ENCODE measurements around the gene TMEM132C. TPM values are rescaled to one million over a fixed set of nuclear protein-coding genes. Genes with fewer than 3 reads are reported as not detected.

The TMEM132C gene
- polyA plus RNA-seq, 1 experiment: not detected

DNA sequence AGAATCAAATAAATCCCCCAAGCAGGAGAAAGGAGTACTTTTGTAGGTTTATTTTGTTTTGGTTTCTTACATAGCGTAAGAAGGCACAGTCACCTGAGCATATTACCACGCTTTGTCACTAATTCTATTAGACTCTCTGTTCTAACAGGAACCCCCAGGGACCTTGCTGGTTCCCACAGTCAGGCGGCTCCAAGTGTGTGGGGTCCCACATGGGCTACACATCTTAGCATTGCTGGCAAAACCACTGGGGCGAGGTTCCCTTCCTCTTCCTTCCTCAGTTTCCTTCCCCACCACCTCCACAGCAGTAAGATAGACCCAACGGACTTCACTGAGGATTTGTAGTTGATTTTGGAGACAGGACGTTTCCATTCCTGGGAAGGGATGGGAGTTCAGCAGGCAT is 49.1 kb downstream of the TMEM132C start:
- TF ChIP-seq, protein P1, sequence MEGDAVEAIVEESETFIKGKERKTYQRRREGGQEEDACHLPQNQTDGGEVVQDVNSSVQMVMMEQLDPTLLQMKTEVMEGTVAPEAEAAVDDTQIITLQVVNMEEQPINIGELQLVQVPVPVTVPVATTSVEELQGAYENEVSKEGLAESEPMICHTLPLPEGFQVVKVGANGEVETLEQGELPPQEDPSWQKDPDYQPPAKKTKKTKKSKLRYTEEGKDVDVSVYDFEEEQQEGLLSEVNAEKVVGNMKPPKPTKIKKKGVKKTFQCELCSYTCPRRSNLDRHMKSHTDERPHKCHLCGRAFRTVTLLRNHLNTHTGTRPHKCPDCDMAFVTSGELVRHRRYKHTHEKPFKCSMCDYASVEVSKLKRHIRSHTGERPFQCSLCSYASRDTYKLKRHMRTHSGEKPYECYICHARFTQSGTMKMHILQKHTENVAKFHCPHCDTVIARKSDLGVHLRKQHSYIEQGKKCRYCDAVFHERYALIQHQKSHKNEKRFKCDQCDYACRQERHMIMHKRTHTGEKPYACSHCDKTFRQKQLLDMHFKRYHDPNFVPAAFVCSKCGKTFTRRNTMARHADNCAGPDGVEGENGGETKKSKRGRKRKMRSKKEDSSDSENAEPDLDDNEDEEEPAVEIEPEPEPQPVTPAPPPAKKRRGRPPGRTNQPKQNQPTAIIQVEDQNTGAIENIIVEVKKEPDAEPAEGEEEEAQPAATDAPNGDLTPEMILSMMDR (IDR thresholded peaks at IDR 0.05; ENCODE audit: low read depth, low read length): no peak
- H3K9me3 ChIP-seq (ENCODE audit: control insufficient read depth, insufficient read depth, low read length): peaks cover 58% of the 10 kb centered on the region
- POLR2A ChIA-PET: no interaction called here
- no peak overlapping the region for H3K27ac ChIP-seq (ENCODE audit: low read depth, low read length)
- no peaks in the 10 kb centered on the region for H3K27me3 ChIP-seq (ENCODE audit: control insufficient read depth, insufficient read depth, low read length)
- no peak overlapping the region for H3K4me3 ChIP-seq (ENCODE audit: low read depth, low read length)
- no peak for DNase-seq (ENCODE audit: low read depth, low spot score)
- CTCF ChIA-PET: no interaction called here

DNA sequence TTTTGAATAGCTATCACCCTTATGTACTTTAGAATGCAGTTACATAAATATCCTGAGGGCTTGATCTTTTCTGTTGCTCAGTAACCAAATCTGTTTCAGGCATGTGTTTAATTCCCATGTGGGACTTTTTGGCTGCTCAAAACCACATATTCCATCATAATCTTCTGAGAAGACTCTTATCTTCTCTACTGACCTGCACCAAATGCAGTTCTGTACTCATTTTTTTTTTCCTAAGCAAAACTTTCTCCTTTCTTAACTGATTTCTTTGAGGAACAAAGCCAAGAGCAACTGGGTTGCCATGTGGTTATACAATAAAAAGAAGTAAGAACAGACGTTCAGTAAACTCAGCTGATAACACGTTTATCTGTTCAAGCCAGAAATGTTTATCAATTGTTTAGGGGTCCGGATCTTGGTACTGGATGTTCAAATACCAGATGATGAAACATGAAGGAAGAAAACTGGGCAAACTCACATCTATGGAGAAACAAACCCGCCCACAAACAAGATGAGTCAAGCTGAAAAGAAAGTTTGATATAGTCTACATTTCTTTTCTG is 50.1 kb downstream of the TMEM132C start:
- no peaks in the 10 kb centered on the region for H3K27me3 ChIP-seq (ENCODE audit: control insufficient read depth, insufficient read depth, low read length)
- ChIA-PET POLR2A (no interaction called here), CTCF (no interaction called here)
- no peak overlapping the region for H3K4me3 ChIP-seq (ENCODE audit: low read depth, low read length)
- H3K27ac ChIP-seq (ENCODE audit: low read depth, low read length): no peak overlapping the region
- TF ChIP-seq, protein P1 (IDR thresholded peaks at IDR 0.05; ENCODE audit: low read depth, low read length): no peak
- H3K9me3 ChIP-seq (ENCODE audit: control insufficient read depth, insufficient read depth, low read length): peaks cover 50% of the 10 kb centered on the region
- DNase-seq (ENCODE audit: low read depth, low spot score): no peak

DNA sequence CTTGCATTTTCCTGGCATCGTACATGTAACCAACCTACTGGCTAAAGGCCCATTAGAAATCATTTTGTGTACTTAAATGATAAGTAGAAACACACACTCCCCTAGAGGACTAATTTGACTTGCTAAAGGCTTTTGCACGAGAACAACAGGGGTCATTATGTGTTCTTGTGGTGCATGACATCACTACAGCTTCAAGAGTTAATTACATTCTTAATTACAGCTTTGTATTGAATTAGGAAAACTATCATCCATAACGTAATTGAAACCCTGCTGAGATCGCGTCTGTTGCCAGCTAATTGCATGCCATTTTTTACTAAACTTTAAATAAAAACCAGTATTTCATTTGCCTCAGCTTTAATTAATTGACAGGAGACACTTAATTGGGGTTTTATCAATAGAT is 51.4 kb downstream of the TMEM132C start:
- H3K27ac ChIP-seq (ENCODE audit: low read depth, low read length): no peak overlapping the region
- ChIA-PET POLR2A (no interaction called here), CTCF (no interaction called here)
- H3K9me3 ChIP-seq (ENCODE audit: control insufficient read depth, insufficient read depth, low read length): peaks cover 40% of the 10 kb centered on the region
- DNase-seq (ENCODE audit: low read depth, low spot score): no peak
- no peak overlapping the region for H3K4me3 ChIP-seq (ENCODE audit: low read depth, low read length)
- TF ChIP-seq, protein P1 (IDR thresholded peaks at IDR 0.05; ENCODE audit: low read depth, low read length): no peak
- no peaks in the 10 kb centered on the region for H3K27me3 ChIP-seq (ENCODE audit: control insufficient read depth, insufficient read depth, low read length)

DNA sequence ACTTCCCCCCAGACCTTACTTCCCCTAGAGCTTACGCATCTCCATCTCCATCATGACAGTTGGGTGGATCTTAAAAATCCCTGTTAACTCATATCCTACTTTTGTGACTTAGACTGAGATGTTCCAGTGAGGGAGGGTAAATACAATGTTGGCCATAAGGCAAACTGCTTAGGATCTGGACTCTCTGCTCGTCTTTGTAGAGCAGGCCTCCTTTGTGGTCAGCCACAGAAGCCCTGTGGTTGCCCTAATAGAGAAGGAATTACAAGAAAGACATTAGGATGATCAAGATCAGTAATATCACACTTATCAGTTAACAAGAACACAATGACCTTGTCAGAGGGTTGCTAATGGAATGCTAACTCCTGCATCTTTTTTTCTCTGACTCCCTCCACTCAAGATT is 52.0 kb downstream of the TMEM132C start:
- POLR2A ChIA-PET: no interaction called here
- no peaks in the 10 kb centered on the region for H3K27me3 ChIP-seq (ENCODE audit: control insufficient read depth, insufficient read depth, low read length)
- no peak overlapping the region for H3K4me3 ChIP-seq (ENCODE audit: low read depth, low read length)
- H3K9me3 ChIP-seq (ENCODE audit: control insufficient read depth, insufficient read depth, low read length): peaks cover 43% of the 10 kb centered on the region
- H3K27ac ChIP-seq (ENCODE audit: low read depth, low read length): no peak overlapping the region
- CTCF ChIA-PET: no interaction called here
- no peak for DNase-seq (ENCODE audit: low read depth, low spot score)
- TF ChIP-seq, protein P1 (IDR thresholded peaks at IDR 0.05; ENCODE audit: low read depth, low read length): no peak

DNA sequence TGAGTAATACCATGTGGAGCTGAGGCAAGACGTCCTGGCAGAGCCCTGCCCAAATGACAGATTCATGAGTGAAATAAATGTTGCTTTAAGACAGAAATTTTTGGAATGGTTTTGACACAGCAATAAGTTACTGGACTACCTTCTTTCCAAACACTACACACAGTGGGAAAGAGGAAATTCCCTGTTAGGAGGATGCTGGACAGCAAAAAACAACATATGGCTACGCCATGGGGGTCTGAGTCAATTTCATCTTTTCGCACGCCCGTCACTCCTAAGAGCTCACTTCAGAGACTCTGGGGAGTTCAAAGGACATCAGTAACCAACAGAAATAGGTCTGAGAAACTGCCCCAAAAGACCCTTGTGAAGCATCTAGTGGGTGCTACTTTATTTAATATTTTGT is 55.4 kb downstream of the TMEM132C start:
- peaks cover 38% of the 10 kb centered on the region for H3K9me3 ChIP-seq (ENCODE audit: control insufficient read depth, insufficient read depth, low read length)
- TF ChIP-seq, protein P1 (IDR thresholded peaks at IDR 0.05; ENCODE audit: low read depth, low read length): no peak
- H3K27me3 ChIP-seq (ENCODE audit: control insufficient read depth, insufficient read depth, low read length): no peaks in the 10 kb centered on the region
- CTCF ChIA-PET: no interaction called here
- H3K27ac ChIP-seq (ENCODE audit: low read depth, low read length): no peak overlapping the region
- DNase-seq (ENCODE audit: low read depth, low spot score): no peak
- no peak overlapping the region for H3K4me3 ChIP-seq (ENCODE audit: low read depth, low read length)
- POLR2A ChIA-PET: no interaction called here

Measured in AG04450 (cell line).